ENCODE results near the gene RAB33A. TPM values are rescaled to one million over a fixed set of nuclear protein-coding genes. Genes with fewer than 3 reads are reported as not detected.
A peak's percentile ranks its signal among the peaks of the same experiment; 100 is the strongest.

RAB33A gene
- total RNA-seq, 1 donor from 2014 or later: 18.5 TPM

DNA sequence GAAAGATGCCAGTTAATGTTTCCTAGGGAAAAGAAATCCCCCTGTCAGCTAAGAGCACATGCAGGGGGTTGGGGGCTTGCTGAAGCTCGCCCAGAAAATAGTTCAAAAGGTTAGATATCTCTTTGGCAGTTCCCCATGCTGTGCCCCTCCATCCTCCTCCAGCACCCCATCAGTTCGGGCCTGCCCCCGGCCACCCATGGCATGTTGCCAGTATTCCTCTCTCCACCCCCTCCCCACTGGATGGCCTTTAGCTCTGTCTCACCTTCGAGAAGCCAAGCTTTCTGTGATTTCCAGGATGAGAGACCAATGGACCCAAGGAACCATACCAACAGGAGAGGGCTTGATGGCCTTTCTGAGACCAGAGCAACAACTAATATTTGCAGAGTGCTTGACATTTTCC, 5.2 kb downstream of the RAB33A start:
- Mint-ChIP-seq H3K4me3 (peak overlapping the region; percentile 77), H3K4me1 (peaks cover 48% of the 10 kb centered on the region), H3K27me3 (ENCODE audit: low read depth) (no peaks in the 10 kb centered on the region), H3K36me3 (ENCODE audit: low read depth) (peaks cover 13% of the 10 kb centered on the region), H3K9me3 (no peaks in the 10 kb centered on the region), H3K27ac (ENCODE audit: unreplicated experiment) (peak overlapping the region; percentile 91)
- DNase-seq (ENCODE audit: low read depth, low spot score): no peak
- TF ChIP-seq, protein P1, sequence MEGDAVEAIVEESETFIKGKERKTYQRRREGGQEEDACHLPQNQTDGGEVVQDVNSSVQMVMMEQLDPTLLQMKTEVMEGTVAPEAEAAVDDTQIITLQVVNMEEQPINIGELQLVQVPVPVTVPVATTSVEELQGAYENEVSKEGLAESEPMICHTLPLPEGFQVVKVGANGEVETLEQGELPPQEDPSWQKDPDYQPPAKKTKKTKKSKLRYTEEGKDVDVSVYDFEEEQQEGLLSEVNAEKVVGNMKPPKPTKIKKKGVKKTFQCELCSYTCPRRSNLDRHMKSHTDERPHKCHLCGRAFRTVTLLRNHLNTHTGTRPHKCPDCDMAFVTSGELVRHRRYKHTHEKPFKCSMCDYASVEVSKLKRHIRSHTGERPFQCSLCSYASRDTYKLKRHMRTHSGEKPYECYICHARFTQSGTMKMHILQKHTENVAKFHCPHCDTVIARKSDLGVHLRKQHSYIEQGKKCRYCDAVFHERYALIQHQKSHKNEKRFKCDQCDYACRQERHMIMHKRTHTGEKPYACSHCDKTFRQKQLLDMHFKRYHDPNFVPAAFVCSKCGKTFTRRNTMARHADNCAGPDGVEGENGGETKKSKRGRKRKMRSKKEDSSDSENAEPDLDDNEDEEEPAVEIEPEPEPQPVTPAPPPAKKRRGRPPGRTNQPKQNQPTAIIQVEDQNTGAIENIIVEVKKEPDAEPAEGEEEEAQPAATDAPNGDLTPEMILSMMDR (conservative IDR thresholded peaks at IDR 0.05): no peak

GRCh38 chrX:130179170-130179569, 7.4 kb downstream of the RAB33A start:
- Mint-ChIP-seq H3K27me3 (ENCODE audit: low read depth) (no peaks in the 10 kb centered on the region), H3K4me1 (peaks cover 30% of the 10 kb centered on the region), H3K4me3 (no peak overlapping the region), H3K9me3 (no peaks in the 10 kb centered on the region), H3K27ac (ENCODE audit: unreplicated experiment) (no peak overlapping the region), H3K36me3 (ENCODE audit: low read depth) (peaks cover 15% of the 10 kb centered on the region)
- DNase-seq (ENCODE audit: low read depth, low spot score): no peak
- TF ChIP-seq, protein P1 (conservative IDR thresholded peaks at IDR 0.05): no peak

DNA sequence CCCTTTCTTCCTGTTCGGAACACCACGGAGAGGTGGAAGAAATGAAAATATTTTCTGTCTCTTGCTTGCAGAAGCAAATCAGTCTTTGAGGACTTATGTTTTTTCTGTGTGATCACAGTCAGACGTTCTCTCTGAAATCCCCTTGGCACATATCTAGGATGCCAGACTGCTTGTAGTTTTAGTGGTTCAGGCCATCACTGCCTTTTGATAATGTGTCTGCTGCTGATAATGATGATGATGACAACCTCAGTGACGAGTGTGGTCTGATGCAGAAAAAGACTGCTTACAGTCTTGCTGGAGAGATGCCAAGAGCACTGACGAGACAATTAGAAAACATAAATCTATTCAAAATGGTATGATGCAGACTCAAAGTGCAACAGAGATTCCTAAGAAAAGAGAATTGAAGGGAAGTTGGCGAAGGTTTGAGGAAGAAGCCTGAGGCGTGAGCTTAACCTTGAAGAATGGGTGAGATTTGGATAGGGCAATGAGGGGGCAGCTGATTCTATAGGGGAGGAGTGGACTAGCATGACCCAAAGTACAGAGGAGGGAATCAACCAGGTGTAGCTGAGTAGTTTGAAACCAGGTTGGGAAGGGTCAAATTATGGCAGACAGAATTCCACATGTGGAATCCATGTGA, 7.9 kb downstream of the RAB33A start:
- H3K4me1 Mint-ChIP-seq: peaks cover 26% of the 10 kb centered on the region
- H3K27ac Mint-ChIP-seq (ENCODE audit: unreplicated experiment): no peak overlapping the region
- TF ChIP-seq, protein P1 (conservative IDR thresholded peaks at IDR 0.05): no peak
- peaks cover 17% of the 10 kb centered on the region for H3K36me3 Mint-ChIP-seq (ENCODE audit: low read depth)
- H3K27me3 Mint-ChIP-seq (ENCODE audit: low read depth): no peaks in the 10 kb centered on the region
- no peak overlapping the region for H3K4me3 Mint-ChIP-seq
- no peaks in the 10 kb centered on the region for H3K9me3 Mint-ChIP-seq
- DNase-seq (ENCODE audit: low read depth, low spot score): no peak

- no peaks in the 10 kb centered on the region for H3K27me3 Mint-ChIP-seq (ENCODE audit: low read depth)
- no peak overlapping the region for H3K27ac Mint-ChIP-seq (ENCODE audit: unreplicated experiment)
- DNase-seq (ENCODE audit: low read depth, low spot score): no peak
- H3K9me3 Mint-ChIP-seq: peaks cover 3% of the 10 kb centered on the region
- peaks cover 4% of the 10 kb centered on the region for H3K4me1 Mint-ChIP-seq
- TF ChIP-seq, protein P1 (conservative IDR thresholded peaks at IDR 0.05): no peak
- no peak overlapping the region for H3K4me3 Mint-ChIP-seq
- H3K36me3 Mint-ChIP-seq (ENCODE audit: low read depth): peaks cover 9% of the 10 kb centered on the region
Observed at GRCh38 chrX:130184168-130184567, 12.4 kb downstream of the RAB33A start.

DNA sequence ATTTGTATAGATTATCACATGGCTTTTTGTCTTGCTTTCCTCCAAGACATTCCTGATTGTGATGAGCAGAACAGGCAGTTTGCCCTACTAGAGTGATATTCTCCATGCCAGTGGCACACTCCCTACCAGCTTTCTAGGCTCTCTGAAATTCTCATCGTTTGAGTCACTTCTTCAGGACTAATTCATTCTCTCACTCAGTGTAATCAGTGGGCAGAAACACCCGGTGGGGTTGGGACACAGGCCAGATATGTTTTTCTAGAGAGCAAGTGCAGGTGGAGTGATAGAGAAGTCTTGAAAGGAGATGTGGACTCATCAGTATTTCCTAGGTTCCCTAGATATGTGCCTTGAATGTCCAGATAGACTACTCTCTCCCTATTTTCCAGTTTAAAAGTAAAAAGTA, 13.1 kb downstream of the RAB33A start:
- TF ChIP-seq, protein P1 (conservative IDR thresholded peaks at IDR 0.05): no peak
- no peaks in the 10 kb centered on the region for H3K27me3 Mint-ChIP-seq (ENCODE audit: low read depth)
- no peak for DNase-seq (ENCODE audit: low read depth, low spot score)
- H3K36me3 Mint-ChIP-seq (ENCODE audit: low read depth): peaks cover 5% of the 10 kb centered on the region
- H3K9me3 Mint-ChIP-seq: peaks cover 3% of the 10 kb centered on the region
- H3K4me3 Mint-ChIP-seq: no peak overlapping the region
- H3K27ac Mint-ChIP-seq (ENCODE audit: unreplicated experiment): no peak overlapping the region
- H3K4me1 Mint-ChIP-seq: peaks cover 1% of the 10 kb centered on the region
